C4-2B (cell line): ENCODE data around the gene AGAP1.

Source experiments
- ZFX ChIP-seq: fragments of 450-650 bp; IDR thresholded peaks from 2 replicates; pipeline ENCODE4 v1.6.1; 2017
- TF ChIP-seq, protein P1 (sequence below): fragments of 450-650 bp; conservative IDR thresholded peaks from 2 replicates; pipeline ENCODE4 v1.5.1; 2017; ENCODE audit warnings: mild to moderate bottlenecking

DNA sequence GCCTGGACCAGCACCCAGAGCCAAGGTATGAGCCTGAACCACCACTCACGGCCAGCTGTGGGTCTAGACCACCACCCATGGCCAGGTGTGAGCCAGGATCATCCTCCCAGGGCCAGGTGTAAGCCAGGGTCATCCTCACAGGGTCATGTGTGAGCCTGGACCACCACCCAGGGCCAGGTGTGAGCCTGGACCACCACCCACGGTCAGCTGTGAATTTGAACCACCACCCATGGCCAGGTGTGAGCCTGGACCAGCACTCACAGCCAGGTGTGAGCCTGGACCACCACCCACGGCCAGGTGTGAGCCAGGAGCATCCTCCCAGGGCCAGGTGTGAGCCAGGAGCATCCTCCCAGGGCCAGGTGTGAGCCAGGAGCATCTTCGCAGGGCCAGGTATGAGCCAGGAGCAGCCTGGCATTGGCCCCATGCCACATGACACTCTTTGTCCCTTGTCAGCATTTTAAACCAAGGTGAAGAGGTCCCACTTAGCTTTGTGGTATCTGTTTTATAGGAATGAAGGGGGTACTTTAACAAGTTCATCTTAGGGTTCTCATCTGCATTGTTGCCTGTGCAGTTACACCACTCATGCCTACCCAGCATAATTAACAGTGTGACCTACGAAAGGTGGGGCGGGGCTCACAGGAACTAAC is 71.2 kb downstream of the AGAP1 start:
- TF ChIP-seq, protein P1, sequence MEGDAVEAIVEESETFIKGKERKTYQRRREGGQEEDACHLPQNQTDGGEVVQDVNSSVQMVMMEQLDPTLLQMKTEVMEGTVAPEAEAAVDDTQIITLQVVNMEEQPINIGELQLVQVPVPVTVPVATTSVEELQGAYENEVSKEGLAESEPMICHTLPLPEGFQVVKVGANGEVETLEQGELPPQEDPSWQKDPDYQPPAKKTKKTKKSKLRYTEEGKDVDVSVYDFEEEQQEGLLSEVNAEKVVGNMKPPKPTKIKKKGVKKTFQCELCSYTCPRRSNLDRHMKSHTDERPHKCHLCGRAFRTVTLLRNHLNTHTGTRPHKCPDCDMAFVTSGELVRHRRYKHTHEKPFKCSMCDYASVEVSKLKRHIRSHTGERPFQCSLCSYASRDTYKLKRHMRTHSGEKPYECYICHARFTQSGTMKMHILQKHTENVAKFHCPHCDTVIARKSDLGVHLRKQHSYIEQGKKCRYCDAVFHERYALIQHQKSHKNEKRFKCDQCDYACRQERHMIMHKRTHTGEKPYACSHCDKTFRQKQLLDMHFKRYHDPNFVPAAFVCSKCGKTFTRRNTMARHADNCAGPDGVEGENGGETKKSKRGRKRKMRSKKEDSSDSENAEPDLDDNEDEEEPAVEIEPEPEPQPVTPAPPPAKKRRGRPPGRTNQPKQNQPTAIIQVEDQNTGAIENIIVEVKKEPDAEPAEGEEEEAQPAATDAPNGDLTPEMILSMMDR, result no peak
- TF ChIP-seq ZFX, result no peak
